Astrocyte of the cerebellum (primary cell): Measurements from ENCODE around the gene GOLIM4.
A peak's percentile ranks its signal among the peaks of the same experiment; 100 is the strongest.

Experiments
- DNase-seq: peaks from one replicate; pipeline ENCODE4 v3.0.0-alpha.2; 2011; ENCODE audit warnings: low read depth
- H3K4me3 ChIP-seq: 2 replicates; pipeline ENCODE4 v1.5.1; 2011; ENCODE audit warnings: mild to moderate bottlenecking, low read depth, low read length, moderate library complexity
- in situ Hi-C: cut with HindIII; loops from 2 replicates; pipeline ENCODE4 v1.10.0; 2017; ENCODE audit warnings: low sequenced_read_pairs
- TF ChIP-seq, protein P1 (sequence below): IDR thresholded peaks from 2 replicates; pipeline ENCODE4 v1.5.1; 2012; ENCODE audit warnings: low read length, low read depth, moderate library complexity, mild to moderate bottlenecking; ENCODE audit errors: missing control alignments

Gene GOLIM4

DNA sequence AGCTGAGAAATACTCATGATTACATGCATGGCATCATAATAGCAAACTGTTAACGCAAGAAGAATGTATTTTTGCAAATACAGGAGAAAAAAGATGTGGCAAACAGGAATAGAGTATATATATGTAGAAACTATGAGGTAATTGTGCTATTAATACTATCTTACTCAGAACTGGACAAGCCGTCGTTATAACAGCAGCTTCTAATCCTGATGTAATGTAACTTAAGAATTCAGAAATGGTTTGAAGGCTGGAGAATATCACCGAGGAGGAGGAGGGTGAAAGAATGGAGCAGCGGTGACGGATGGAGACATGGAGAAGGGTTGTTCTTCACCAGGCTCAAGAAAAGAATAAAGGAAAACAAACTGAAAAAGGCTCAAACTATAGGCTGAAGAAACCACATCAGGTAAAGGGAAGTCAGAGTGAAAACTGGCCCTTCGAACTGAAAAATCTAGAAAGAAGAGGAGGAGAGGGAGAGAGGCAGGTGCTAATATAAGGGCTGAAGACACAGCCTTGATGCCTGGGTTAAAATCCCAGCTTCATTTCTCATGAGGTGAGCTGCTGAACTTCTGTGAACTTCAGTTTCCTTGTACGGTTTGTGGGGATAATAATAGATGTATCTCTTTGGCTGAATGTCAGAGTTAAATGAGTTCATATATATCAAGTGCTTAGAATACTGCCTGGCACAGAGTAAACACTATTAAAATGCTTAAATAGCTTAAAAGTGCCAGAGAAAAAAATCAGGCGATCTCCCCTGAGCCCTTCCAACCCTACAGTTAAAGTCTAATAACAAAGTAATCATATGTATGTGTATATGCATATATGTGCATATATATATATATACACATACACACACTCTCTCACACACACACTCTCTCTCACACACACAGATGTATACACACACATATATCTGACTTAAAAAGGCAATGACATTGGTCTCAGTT is 43.9 kb downstream of the GOLIM4 start:
- H3K4me3 ChIP-seq = no peak overlapping the region
- DNase-seq = no peak
- in situ Hi-C loops = no loop called here
- TF ChIP-seq, protein P1, sequence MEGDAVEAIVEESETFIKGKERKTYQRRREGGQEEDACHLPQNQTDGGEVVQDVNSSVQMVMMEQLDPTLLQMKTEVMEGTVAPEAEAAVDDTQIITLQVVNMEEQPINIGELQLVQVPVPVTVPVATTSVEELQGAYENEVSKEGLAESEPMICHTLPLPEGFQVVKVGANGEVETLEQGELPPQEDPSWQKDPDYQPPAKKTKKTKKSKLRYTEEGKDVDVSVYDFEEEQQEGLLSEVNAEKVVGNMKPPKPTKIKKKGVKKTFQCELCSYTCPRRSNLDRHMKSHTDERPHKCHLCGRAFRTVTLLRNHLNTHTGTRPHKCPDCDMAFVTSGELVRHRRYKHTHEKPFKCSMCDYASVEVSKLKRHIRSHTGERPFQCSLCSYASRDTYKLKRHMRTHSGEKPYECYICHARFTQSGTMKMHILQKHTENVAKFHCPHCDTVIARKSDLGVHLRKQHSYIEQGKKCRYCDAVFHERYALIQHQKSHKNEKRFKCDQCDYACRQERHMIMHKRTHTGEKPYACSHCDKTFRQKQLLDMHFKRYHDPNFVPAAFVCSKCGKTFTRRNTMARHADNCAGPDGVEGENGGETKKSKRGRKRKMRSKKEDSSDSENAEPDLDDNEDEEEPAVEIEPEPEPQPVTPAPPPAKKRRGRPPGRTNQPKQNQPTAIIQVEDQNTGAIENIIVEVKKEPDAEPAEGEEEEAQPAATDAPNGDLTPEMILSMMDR = no peak

DNA sequence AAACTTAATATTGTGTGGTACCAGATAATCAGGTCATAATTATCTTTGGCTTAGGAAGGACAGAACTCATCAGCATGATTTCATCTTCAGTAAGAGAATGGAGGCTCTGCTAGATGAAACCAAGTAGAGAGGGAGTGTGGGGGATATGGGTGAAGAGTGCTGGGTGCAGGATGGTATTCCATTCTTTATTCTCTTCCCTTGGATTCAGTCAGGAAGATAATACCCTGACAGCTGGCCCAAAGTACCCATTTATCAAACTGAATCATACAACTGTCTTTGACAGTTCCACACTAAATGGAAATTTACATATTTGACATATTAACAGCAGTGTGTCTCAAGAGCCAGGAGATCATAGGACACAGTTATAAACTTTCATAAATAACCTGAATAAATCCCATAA is 44.7 kb downstream of the GOLIM4 start:
- TF ChIP-seq, protein P1 = no peak
- no peak overlapping the region for H3K4me3 ChIP-seq
- DNase-seq = no peak
- in situ Hi-C loops = no loop called here

DNA sequence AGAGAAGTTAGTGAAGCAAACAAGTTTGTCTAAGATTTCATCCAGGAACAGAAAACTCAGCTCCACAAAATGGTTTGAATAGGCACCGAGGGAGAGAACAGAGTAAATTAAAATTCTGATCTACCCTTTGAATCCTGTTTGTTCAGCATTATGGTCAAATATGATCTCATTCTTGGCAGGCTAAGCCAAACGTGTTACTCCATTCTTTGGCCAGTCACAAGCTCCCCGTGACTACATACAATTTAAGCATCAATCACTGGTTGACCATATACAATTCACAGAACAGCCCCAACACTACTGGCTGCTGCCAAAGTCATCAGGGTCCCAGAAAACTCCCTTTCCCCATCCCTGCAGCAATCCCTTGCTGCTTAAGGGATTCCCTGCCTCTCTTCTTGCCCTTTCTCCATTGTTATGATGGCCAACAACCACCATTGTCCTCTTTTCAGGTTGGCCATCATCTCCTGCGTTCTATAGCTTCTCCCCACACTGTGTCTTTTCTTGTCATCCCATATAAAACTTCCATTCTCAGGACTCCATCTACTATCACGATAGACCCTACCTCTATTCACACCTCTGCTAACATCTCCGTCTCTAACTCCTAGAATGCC is 46.3 kb downstream of the GOLIM4 start:
- H3K4me3 ChIP-seq = no peak overlapping the region
- TF ChIP-seq, protein P1 = no peak
- peak; percentile 70 for DNase-seq
- in situ Hi-C loops = no loop called here

DNA sequence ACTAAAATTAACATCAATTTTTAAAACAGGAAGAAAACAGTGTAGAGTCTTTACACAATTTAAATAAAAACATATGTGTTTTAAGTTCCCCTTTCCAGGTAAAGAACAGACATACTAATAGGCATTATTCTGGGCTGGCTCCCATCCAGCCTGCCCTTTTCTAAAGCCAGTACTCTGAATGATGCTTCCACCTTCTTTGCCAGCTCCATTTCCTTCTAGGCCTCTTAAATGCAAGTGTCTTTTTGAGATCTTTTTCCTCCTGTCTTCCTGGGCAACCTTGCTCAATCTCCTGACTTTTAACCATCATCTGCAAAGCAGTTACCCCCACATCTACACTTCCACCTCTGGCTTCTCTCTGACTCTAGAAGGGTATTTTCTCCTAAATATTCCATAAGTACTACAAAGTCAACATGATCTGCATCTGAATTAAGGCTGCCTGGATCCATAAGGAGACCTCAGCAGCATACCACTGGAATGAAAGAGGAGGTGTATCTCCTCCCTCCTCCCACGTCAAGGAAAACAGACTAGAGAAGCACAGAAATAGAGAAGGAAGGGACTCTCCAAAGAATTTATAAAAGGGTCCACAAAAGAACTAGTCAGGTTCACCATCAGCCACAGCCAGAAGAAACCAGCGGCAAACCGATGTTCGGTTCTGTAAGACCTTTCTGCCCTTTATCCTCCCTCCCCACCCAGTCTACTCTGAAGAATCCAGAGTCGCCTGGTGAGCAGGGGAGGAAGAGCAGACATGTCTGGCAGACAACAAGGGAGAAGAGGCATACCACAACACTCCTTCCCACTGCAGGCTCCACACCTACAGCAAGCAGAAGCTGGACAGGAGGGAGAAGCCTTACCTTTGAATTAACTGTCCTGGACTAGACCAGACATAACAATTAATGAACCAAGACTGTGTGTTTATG is 47.1 kb downstream of the GOLIM4 start:
- in situ Hi-C loops = no loop called here
- no peak for DNase-seq
- no peak overlapping the region for H3K4me3 ChIP-seq
- TF ChIP-seq, protein P1 = no peak

DNA sequence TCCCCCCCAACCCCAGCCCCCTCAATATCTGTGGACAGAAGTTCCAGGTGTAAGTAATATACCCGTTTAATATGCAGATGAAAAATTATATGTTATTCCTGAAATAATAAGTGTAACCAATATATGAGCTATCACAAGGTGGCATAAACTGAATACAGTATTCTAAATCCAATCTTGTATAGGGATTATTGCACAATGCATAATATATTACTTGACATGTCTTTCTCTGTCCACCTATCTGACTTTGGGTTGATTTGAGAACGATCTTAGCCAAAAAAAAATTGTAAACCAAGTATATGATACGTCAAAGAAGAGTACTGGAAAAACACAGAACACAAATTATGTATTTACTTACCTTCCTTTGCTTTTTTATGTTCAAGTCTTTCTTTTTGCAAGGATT is 47.8 kb downstream of the GOLIM4 start:
- no peak for DNase-seq
- in situ Hi-C loops = no loop called here
- no peak overlapping the region for H3K4me3 ChIP-seq
- TF ChIP-seq, protein P1 = no peak

DNA sequence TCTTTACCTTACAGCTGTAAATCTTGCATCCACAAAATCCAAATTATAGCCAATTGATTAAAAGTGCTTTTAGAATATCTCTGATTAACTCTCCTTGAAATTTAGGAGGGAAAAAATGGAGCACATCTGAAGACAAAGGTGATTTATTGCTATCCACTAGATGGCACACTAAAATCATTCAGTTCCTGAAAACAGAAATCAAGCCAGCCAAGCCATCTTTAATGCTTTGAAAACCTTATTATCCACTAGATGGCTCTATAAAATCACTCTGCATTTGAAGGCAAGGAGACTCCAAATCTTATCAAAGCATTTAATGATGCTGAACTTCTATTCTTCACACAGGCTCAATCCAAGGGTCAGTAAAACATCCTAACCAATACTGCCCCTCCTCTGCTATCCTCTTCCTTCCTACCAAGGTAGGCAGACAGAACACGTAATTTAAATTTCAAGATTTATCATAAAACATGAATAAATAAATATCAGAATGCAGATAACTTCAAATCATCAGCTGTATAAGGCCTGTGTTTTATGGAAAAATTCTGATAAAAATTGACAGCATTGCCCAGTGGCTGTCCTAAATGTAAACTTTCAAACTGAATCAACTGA is 48.4 kb downstream of the GOLIM4 start:
- peak; percentile 86 for DNase-seq
- TF ChIP-seq, protein P1 = peak; percentile 66
- no peak overlapping the region for H3K4me3 ChIP-seq
- in situ Hi-C loops = no loop called here
